Measurements from ENCODE around the gene CCL20.

The CCL20 gene

DNA sequence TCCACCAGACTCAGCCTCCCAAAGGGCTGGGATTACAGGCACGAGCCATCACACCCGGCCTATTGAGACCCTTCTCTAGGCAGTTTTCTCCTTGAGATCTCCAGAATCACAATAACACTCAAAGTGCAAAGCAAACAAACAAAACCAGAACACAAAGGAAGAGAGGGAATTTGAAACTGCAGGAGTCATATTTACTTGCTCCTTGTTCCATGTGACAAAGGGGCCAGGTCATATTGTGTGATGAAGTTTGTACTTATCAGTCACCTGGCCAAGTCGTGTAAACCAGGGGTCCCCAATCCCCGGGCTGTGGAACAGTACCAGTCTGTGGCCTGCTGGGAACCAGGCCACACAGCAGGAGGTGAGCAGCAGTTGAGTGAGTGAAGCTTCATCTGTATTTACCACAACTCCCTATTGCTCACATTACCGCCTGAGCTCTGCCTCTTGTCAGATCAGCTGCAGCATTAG, 41.4 kb upstream of the CCL20 start:
- Histone ChIP-seq H3K27ac (no peak overlapping the region), H3K4me3 (IDR thresholded peaks at IDR 0.05; ENCODE audit: insufficient read depth, low read depth, low read length) (no peak overlapping the region), H3K4me2 (no peak overlapping the region), H3K79me2 (ENCODE audit: insufficient read depth, low read depth) (no peaks in the 10 kb centered on the region), H3K4me1 (ENCODE audit: low read depth, poor library complexity, severe bottlenecking) (no peaks in the 10 kb centered on the region), H3K27me3 (ENCODE audit: insufficient read depth, low read depth) (no peaks in the 10 kb centered on the region), H3K36me3 (ENCODE audit: insufficient read depth) (no peaks in the 10 kb centered on the region), H2AFZ (ENCODE audit: low read depth) (no peak overlapping the region), H3K9ac (no peak overlapping the region), H4K20me1 (ENCODE audit: insufficient read depth) (no peaks in the 10 kb centered on the region)
- TF ChIP-seq, protein P1, sequence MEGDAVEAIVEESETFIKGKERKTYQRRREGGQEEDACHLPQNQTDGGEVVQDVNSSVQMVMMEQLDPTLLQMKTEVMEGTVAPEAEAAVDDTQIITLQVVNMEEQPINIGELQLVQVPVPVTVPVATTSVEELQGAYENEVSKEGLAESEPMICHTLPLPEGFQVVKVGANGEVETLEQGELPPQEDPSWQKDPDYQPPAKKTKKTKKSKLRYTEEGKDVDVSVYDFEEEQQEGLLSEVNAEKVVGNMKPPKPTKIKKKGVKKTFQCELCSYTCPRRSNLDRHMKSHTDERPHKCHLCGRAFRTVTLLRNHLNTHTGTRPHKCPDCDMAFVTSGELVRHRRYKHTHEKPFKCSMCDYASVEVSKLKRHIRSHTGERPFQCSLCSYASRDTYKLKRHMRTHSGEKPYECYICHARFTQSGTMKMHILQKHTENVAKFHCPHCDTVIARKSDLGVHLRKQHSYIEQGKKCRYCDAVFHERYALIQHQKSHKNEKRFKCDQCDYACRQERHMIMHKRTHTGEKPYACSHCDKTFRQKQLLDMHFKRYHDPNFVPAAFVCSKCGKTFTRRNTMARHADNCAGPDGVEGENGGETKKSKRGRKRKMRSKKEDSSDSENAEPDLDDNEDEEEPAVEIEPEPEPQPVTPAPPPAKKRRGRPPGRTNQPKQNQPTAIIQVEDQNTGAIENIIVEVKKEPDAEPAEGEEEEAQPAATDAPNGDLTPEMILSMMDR (conservative IDR thresholded peaks at IDR 0.05; ENCODE audit: low read depth, low read length), result no peak

DNA sequence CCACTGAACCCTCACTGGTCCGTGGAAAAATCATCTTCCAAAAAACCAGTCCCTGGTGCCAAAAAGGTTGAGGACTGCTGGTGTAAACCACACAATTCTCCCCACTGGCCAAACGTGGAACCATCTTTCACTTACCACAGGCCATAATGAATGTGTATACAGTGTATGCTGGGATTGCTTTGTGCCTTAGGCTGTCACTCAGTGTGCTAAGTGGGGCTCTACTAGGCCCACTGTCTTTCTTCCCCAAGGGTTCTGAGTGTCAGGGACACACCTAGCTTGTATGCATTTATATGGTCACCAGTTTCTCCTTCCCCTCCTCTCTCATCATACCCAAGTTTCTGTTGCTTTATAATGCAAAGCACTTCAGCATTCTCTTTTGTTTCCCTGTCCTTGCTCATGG, 40.7 kb upstream of the CCL20 start:
- H3K4me2 ChIP-seq, result no peak overlapping the region
- TF ChIP-seq, protein P1 (conservative IDR thresholded peaks at IDR 0.05; ENCODE audit: low read depth, low read length), result no peak
- H2AFZ ChIP-seq (ENCODE audit: low read depth), result no peak overlapping the region
- no peaks in the 10 kb centered on the region for H3K4me1 ChIP-seq (ENCODE audit: low read depth, poor library complexity, severe bottlenecking)
- H3K27ac ChIP-seq, result no peak overlapping the region
- H4K20me1 ChIP-seq (ENCODE audit: insufficient read depth), result no peaks in the 10 kb centered on the region
- H3K79me2 ChIP-seq (ENCODE audit: insufficient read depth, low read depth), result no peaks in the 10 kb centered on the region
- no peak overlapping the region for H3K4me3 ChIP-seq (IDR thresholded peaks at IDR 0.05; ENCODE audit: insufficient read depth, low read depth, low read length)
- H3K27me3 ChIP-seq (ENCODE audit: insufficient read depth, low read depth), result no peaks in the 10 kb centered on the region
- no peak overlapping the region for H3K9ac ChIP-seq
- H3K36me3 ChIP-seq (ENCODE audit: insufficient read depth), result no peaks in the 10 kb centered on the region

DNA sequence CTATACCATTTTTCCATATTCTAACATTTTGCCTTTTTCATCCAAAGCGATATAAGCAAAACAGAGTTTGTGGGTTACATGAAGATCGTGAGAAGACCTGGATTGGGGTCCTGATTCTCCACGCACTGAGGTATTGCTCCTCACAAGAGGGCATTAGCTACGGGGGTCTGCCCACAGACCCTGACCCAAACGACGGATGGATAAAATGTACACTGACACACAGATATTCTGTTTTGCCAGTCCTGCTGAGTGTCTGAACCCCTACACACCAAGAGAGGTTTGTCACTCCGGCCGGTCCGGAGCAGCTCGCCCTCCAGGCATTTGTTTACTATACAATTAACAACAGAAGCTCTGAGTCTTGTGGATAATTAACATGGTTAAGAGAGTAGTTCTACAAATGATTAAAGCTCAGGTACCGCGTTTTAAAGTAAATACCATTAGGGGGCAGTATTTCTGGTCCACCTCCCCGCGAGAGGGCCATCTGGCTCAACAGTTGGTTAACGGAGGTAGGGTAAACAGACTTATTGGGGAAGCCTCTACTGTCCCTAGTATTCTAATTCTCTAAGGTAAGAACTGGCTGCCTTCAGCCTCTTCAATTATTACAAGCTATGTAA, 39.5 kb upstream of the CCL20 start:
- Histone ChIP-seq H3K4me2 (no peak overlapping the region), H3K4me1 (ENCODE audit: low read depth, poor library complexity, severe bottlenecking) (no peaks in the 10 kb centered on the region), H4K20me1 (ENCODE audit: insufficient read depth) (no peaks in the 10 kb centered on the region), H3K27me3 (ENCODE audit: insufficient read depth, low read depth) (no peaks in the 10 kb centered on the region), H3K27ac (no peak overlapping the region), H3K4me3 (IDR thresholded peaks at IDR 0.05; ENCODE audit: insufficient read depth, low read depth, low read length) (no peak overlapping the region), H3K9ac (no peak overlapping the region), H2AFZ (ENCODE audit: low read depth) (no peak overlapping the region), H3K36me3 (ENCODE audit: insufficient read depth) (no peaks in the 10 kb centered on the region), H3K79me2 (ENCODE audit: insufficient read depth, low read depth) (no peaks in the 10 kb centered on the region)
- TF ChIP-seq, protein P1 (conservative IDR thresholded peaks at IDR 0.05; ENCODE audit: low read depth, low read length), result 0 out of 2 replicates have a peak, but pooled peaks have one; percentile 19

DNA sequence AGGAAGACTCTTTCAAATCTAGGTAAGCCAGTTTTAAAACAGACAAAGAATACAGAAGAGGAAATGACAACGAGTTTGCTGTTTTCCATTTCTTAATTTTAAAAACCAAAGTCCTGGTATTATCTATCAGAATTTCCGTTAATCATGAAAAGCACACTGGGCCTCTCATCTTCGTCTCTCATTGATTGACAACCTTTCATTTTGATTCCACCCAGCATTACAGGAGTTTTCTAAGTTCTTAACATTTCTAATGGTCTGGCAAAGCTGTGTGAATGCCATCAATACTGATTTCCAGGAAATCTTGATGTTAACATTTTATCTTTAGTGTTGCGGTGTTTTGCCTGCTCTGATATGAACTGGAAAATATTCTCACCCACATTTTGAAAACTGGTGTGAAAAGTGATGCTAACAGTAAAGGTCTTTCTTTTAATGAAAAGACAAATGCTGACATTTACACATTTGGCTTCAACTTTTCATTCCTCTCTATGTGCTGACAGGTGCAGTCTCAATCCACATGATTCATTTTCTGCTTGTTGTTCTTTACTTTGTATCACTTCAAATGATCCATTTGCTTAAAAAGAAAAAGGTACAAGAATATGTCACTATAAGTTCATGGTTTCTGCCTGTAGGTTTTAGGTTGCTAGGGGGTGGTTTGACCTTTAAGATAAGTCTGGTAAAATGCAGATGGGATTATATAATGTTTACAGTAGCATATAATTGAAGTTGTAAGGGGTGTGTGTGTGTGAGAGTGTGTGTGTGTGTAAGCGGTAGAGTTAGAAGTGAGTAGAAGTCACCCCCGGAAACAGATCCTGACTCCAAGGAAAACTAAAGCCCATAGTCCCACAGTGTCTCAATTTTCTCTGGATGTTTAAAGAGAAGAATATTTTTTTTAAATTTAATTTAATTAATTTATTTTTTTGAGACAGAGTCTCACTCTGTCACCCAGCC, 38.5 kb upstream of the CCL20 start:
- TF ChIP-seq, protein P1 (conservative IDR thresholded peaks at IDR 0.05; ENCODE audit: low read depth, low read length), result no peak
- Histone ChIP-seq H3K36me3 (ENCODE audit: insufficient read depth) (no peaks in the 10 kb centered on the region), H3K27me3 (ENCODE audit: insufficient read depth, low read depth) (no peaks in the 10 kb centered on the region), H4K20me1 (ENCODE audit: insufficient read depth) (no peaks in the 10 kb centered on the region), H3K4me2 (no peak overlapping the region), H3K27ac (no peak overlapping the region), H3K4me1 (ENCODE audit: low read depth, poor library complexity, severe bottlenecking) (no peaks in the 10 kb centered on the region), H3K4me3 (IDR thresholded peaks at IDR 0.05; ENCODE audit: insufficient read depth, low read depth, low read length) (no peak overlapping the region), H3K9ac (no peak overlapping the region), H2AFZ (ENCODE audit: low read depth) (no peak overlapping the region), H3K79me2 (ENCODE audit: insufficient read depth, low read depth) (no peaks in the 10 kb centered on the region)
